Measurements from ENCODE around the gene CEND1. TPM values are rescaled to one million over a fixed set of nuclear protein-coding genes. Genes with fewer than 3 reads are reported as not detected.

CEND1 gene
- polyA plus RNA-seq, 1 experiment = 0.55 TPM

GRCh38 chr11:788953-789940 lies 643 bp downstream of the CEND1 start:
- no peaks in the 10 kb centered on the region; the same call in 1 of the 2 replicates for H3K9me3 ChIP-seq (ENCODE audit: control insufficient read depth, insufficient read depth, low read length)
- ChIA-PET POLR2A (interaction anchor here (0.9 to 2.0 kb wide), 3 partner anchors 13 to 41 kb away, joined by 3 to 9 read pairs (median 3); partner anchors contain the start of genes GATD1 and RPLP2), CTCF (no interaction called here)
- no peaks in the 10 kb centered on the region for H3K27me3 ChIP-seq (ENCODE audit: control insufficient read depth, insufficient read depth, low read length)
- TF ChIP-seq, protein P1, sequence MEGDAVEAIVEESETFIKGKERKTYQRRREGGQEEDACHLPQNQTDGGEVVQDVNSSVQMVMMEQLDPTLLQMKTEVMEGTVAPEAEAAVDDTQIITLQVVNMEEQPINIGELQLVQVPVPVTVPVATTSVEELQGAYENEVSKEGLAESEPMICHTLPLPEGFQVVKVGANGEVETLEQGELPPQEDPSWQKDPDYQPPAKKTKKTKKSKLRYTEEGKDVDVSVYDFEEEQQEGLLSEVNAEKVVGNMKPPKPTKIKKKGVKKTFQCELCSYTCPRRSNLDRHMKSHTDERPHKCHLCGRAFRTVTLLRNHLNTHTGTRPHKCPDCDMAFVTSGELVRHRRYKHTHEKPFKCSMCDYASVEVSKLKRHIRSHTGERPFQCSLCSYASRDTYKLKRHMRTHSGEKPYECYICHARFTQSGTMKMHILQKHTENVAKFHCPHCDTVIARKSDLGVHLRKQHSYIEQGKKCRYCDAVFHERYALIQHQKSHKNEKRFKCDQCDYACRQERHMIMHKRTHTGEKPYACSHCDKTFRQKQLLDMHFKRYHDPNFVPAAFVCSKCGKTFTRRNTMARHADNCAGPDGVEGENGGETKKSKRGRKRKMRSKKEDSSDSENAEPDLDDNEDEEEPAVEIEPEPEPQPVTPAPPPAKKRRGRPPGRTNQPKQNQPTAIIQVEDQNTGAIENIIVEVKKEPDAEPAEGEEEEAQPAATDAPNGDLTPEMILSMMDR (IDR thresholded peaks at IDR 0.05; ENCODE audit: low read depth, low read length) = no peak
- peak overlapping the region; percentile 57 for H3K4me3 ChIP-seq (ENCODE audit: low read depth, low read length)
- DNase-seq (ENCODE audit: low read depth, low spot score) = no peak
- H3K27ac ChIP-seq (ENCODE audit: low read depth, low read length) = no peak overlapping the region

- TF ChIP-seq, protein P1 (IDR thresholded peaks at IDR 0.05; ENCODE audit: low read depth, low read length) = no peak
- H3K27me3 ChIP-seq (ENCODE audit: control insufficient read depth, insufficient read depth, low read length) = no peaks in the 10 kb centered on the region
- H3K9me3 ChIP-seq (ENCODE audit: control insufficient read depth, insufficient read depth, low read length) = no peaks in the 10 kb centered on the region; the same call in 1 of the 2 replicates
- ChIA-PET CTCF (no interaction called here), POLR2A (no interaction called here)
- H3K4me3 ChIP-seq (ENCODE audit: low read depth, low read length) = no peak overlapping the region
- no peak overlapping the region for H3K27ac ChIP-seq (ENCODE audit: low read depth, low read length)
- no peak for DNase-seq (ENCODE audit: low read depth, low spot score)
Measured at GRCh38 chr11:788009-788640, 1.8 kb downstream of the CEND1 start.

- Histone ChIP-seq H3K27me3 (ENCODE audit: control insufficient read depth, insufficient read depth, low read length) (no peaks in the 10 kb centered on the region), H3K9me3 (ENCODE audit: control insufficient read depth, insufficient read depth, low read length) (no peaks in the 10 kb centered on the region; the same call in 1 of the 2 replicates), H3K4me3 (ENCODE audit: low read depth, low read length) (no peak overlapping the region), H3K27ac (ENCODE audit: low read depth, low read length) (no peak overlapping the region)
- ChIA-PET CTCF (no interaction called here), POLR2A (interaction anchor here (0.9 kb wide), 1 partner anchor 10 kb away, joined by 3 read pairs; no protein-coding TSS in a partner anchor)
- TF ChIP-seq, protein P1 (IDR thresholded peaks at IDR 0.05; ENCODE audit: low read depth, low read length) = no peak
- DNase-seq (ENCODE audit: low read depth, low spot score) = no peak
Measured at GRCh38 chr11:787084-787675, 2.7 kb downstream of the CEND1 start.

- Histone ChIP-seq H3K27ac (ENCODE audit: low read depth, low read length) (no peak overlapping the region), H3K9me3 (ENCODE audit: control insufficient read depth, insufficient read depth, low read length) (no peaks in the 10 kb centered on the region), H3K4me3 (ENCODE audit: low read depth, low read length) (no peak overlapping the region), H3K27me3 (ENCODE audit: control insufficient read depth, insufficient read depth, low read length) (no peaks in the 10 kb centered on the region)
- ChIA-PET POLR2A (interaction anchor here (0.9 kb wide), 1 partner anchor 11 kb away, joined by 3 read pairs; no protein-coding TSS in a partner anchor), CTCF (no interaction called here)
- TF ChIP-seq, protein P1 (IDR thresholded peaks at IDR 0.05; ENCODE audit: low read depth, low read length) = no peak
- DNase-seq (ENCODE audit: low read depth, low spot score) = no peak
Measured at GRCh38 chr11:786235-787083, 3.4 kb downstream of the CEND1 start.

All from AG04450 (cell line).